GM21381 (cell line): ENCODE results near the gene C16orf82.
"Not testable (repeated sequence)": the region's sequence is repeated elsewhere in the genome, so short reads cannot be mapped to it uniquely, and the experiment has no call there.

Experiments used
- ATAC-seq: cut with Tn5 transposase; IDR thresholded peaks from one replicate; pipeline ENCODE4 v1.9.1; 2021; ENCODE audit warnings: mild to moderate bottlenecking, moderate library complexity; ENCODE audit not compliant: unreplicated experiment

The C16orf82 gene

DNA sequence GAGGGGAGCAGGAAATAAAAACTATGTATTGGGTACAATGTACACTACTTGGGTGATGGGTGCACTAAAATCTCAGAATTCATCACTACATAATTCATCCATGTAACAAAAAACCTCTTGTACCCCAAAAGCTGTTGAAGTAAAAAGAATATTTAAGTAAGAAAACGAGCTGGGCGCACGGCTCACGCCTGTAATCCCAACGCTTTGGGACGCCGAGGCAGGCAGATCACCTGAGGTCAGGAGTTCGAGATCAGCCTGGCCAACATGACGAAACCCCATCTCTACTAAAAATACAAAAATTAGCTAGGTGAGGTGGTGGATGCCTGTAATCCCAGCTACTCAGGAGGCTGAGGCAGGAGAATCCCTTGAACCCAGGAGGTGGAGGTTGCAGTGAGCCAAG lies 19.3 kb downstream of the C16orf82 start:
- ATAC-seq = not testable (repeated sequence)

DNA sequence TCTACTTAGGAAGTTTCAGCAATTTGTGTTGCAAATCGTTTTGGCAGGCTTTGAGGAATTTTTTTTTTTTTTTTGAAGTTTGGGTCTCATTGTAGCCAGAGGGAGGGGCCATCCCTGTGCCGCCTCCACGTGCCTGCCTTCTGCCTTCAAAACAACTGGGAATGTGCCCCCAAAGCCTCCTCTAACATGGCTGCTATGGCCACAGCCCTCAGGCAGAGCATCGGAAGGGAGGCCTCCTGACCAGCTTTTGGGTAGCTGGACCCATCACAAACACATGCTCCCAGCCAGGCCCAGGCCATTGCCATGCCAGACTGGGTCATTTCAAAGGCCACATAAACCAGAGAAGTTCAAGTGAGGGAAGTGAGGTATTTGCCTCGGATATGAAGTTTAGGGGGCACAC lies 21.5 kb downstream of the C16orf82 start:
- no peak for ATAC-seq

DNA sequence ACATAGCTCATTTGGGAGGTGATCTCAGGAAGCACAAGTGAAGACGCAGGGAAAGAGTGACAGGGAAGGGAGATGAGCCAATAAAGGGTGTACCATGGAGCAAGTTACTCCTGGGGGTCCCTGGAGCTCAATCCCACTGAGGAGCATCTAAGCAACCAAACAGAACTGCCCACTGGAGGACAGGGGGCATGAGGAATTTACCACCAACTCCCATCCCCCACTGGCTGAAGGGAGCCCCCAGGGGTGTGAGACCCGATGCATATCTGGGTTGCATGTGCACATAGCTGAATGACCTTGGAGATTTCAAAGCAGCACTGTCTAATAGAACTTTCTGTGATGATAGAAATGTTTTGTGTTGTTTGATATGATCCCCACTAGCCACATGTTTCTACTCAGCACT lies 29.6 kb downstream of the C16orf82 start:
- ATAC-seq = no peak

DNA sequence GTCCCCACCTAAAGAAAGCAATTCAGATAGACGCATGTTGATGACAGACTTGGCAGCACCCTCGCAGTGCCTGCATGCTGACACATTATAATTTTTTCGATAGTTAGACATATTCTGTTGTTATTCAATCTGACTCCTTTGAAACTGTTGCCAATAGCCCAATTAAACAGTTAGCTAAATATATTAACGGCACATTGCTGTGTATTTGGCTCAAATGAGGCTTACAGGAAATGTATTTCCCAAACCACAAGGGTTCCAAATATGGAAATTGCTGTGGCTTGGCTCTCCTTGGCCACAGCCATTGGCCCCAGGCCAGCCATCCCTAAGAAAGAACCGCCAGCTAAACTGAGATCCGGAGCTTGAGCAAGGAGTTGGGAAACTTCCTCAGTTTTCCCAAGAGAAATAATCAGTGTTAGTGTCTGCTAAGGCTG lies 31.1 kb downstream of the C16orf82 start:
- no peak for ATAC-seq

DNA sequence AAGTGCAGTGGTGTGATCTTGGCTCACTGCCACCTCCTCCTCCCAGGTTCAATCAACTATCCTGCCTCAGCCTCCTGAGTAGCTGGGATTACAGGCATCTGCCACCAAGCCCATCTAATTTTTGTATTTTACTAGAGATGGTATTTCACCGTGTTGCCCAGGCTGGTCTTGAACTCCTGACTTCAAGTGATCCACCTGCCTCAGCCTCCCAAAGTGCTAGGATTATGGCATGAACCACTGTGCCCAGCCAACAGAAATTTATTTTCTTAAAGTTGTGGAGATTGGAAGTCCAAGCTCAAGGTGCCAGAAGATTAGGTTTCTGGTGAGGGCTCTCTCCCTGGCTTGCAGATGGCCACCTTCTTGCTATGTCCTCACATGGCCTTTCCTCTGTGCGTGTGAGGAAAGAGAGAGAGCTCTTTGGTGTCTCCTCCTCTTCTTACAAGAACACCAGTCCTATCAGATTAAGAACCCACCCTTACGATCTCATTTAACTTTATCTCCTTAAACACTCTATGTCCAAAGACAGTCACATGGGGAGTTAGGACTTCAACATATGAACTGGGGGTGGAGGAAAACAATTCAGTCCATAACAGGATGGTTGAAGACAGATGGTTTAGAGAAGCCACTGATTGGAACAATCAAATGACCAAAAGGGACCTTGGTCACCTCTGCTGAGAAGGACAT lies 31.8 kb downstream of the C16orf82 start:
- ATAC-seq = no peak

DNA sequence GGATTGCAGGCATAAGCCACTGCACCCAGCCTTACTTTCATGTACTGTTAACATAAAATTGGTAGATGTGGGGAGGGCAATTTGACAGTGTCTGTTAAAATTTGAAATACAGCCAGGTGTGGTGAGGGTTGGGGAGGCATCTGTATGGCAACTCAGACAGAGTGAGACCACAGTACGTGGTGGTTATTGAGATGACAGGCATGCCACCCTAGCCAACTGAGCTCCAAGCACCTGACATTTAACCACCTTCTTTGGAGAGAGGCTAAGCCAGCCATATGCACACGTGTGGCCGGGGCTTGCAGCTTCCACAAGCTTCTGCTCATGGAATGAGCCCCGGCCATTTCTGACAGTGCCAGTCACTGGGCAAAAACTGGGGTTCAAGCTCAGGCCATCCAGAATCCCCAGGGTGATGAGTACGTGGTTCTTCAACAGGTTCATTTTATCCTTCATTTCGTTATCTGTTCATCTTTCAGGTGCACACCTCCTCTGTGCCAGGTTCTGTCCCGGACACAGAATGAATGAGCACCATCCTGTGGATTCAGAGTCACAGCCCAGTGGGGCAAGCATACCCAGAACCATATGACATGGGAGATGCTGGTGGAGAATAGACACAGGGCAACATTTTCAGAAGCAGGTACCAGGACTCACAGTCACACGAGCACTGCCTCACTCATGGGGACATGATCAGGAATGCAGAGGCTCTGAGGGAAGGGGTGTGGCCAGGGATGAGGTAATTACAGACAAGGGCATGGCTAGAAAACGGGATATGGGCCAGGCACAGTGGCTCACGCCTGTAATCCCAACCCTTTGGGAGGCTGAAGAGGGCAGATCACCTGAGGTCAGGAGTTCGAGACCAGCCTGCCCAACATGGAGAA lies 36.2 kb downstream of the C16orf82 start:
- no peak for ATAC-seq

DNA sequence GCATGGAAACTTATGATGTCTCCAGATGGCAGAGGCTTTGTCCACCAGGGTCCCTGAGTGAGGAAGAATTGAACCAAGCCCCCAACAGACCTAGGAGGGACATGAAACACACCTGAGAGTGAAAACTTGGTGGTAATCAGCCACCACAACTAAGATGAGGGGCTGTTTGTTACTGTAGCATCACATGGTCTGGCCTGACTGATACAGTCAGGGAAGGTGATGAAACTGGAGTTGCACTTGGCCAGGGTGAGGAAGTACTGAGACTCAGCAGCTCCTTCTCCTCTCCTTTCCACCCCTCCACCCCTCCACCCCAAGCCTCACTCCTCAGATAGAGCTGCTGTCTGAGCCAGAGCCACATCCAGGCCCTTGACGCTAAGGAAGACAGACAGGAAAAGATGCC lies 37.2 kb downstream of the C16orf82 start:
- ATAC-seq = no peak

DNA sequence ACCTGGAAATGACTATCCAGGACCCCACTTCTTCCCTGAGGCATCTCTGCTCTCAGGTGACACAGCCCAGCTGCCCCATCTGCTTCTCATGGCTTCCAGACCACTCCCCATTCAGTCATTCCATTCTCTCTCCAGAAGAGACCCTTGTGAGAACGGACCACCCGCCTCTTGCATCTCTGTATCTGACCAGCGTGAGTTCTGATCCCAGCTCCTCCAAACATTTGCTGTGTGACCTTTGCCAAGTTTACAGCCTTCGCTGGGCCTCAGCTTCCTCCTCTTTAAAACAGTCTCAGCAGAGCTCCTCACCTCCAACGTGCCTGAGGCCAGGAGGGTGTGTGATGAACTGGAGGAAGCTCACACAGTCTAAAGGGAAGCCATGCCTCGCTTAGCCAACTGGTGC lies 39.6 kb downstream of the C16orf82 start:
- no peak for ATAC-seq

DNA sequence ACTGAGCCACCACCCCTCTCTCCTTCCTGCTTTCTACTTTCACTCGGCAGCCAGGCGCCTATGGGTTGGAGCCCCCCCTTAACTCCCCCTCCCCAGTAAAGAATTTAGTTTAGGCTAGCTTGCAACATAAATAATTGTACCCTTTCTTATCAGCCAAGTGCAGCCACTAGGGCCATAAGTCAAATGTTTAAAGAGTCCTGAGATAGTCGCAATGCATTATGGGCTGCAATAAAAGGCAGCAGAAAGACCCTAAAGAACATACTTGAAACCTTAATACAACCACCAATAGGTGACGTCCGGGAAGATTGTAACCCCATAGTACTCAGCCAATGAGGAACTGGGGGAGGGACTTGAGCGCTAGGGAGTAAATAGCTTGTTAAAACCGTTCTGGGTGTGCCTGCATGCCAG lies 40.5 kb downstream of the C16orf82 start:
- ATAC-seq = no peak

DNA sequence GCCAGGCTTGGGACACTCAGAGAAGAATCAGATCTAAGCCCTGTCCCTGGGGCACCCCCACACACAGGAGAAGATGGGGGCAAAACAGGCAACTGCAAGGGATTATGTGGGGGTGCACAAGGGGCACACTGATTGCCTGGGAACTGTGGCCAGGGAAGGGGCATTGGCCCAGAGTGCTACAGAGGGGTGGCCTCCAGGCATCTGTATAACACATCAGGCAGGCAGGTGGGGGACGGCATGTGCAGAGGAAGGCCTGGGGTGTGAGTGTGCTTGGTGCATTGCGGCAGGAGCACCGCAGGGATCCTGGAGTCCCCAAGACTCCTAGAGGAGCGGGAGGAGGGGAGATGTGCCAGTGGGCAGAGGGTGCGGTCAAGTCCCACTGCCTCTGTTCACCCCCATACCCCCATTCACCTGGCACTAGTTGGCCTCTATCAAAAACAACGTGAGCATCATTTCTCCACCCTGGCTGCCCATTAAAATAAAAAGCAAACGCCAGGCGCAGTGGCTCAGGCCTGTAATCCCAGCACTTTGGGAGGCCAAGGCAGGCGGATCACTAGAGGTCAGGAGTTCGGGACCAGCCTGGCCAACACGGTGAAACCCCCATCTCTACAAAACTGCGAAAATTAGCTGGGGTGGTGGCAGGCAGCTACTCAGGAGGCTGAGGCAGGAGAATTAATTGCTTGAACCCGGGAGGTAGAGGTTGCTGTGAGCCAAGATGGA lies 41.5 kb downstream of the C16orf82 start:
- ATAC-seq = no peak

DNA sequence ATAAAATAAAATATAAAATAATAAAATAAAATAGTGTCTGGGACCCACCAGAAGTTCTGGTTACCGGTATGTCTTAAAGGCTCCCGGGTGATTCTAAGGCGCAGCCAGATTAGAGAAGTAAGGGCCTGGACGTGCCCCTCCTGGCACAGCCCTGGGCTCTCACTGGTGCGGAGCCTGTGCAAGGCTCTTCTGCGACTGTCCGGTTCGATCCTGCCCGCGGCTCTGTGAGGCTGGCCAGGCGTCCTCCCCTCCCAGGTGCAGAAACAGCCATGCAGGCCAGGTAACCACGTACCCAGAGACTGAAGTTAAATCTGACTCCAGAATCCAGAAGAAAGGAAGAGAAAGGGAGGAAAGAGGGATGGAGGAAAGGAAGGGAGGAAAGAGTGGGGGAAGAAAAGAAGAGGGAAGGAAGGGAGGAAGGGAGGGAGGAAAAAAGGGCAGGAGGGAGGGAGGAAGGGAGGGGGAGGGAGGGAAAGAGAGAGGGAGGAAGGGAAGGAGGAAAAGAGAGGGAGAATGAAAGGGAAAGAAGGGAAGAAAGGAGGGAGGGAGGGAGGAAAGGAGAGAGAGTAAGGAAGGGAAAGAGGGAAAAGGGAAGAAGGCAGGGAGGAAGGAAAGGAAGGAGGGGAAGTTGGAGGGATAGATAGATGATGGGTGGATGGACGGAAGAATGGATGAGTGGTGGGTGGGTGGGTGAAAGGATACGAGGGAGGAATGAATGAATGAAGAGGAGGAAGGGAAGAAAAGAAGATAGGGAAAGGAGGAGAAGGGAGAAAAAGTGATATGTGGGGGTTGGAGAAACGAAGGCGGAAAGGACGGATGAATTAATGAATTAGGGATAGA lies 42.3 kb downstream of the C16orf82 start:
- no peak for ATAC-seq

DNA sequence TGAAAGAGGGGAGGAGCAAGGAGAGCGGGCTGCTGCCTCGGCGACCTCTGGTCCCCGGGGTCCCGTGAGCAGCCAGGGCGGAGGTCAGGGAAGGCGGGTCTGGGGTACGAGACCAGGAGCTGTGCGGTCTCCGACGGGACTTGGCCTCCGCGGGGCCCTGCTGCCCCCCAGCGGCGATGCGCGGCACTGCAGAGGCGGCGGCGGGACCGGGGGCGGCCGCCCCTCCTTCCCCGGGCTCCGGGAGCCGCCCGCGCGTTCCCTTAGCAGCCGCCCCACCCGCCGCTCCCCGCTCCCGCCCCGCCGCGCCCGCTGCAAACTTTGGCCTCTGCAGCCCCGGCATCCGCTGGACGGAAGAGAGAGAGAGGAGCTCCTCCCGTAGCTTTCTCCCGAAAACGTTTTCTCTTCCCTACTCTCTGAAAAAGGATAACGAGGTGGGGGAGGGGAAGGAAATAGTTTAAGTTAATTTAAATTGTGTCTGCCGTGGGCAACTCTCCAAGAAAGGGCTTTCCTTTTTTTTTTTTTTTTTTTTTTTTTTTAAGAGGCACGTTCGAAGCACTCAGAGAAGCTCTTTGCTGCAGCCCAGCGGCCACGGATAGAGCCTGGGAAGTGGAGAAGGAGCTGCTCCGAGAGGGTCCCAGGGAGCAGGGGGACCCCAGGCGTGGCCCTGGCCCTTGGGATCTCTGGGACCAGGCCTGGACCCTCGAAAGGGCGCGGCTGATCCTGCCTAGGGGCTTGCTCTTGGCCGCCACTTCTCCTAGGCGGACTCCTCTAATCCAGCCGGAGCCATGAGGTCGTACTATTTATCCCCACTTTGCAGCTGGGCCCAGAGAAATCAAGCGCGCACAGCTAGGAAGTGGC lies 43.2 kb downstream of the C16orf82 start:
- no peak for ATAC-seq

DNA sequence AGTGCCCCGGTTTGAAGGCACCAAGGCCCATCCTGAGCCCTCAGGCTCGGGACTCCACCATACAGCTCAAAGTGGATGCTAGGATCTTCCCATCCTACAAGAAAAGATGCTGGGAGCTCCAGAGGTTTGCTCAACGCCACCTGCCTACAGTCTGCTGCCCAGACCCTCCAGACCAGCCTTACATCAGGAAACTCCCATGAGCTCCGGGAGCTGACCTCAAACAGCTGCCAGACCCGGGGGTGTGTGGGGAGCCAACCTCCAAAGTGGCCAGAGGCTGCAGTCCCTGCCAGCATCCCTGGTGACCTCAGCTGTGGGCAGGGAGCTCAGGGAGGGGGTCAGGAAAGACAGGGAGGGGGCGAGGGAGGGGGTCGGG lies 43.8 kb downstream of the C16orf82 start:
- no peak for ATAC-seq

DNA sequence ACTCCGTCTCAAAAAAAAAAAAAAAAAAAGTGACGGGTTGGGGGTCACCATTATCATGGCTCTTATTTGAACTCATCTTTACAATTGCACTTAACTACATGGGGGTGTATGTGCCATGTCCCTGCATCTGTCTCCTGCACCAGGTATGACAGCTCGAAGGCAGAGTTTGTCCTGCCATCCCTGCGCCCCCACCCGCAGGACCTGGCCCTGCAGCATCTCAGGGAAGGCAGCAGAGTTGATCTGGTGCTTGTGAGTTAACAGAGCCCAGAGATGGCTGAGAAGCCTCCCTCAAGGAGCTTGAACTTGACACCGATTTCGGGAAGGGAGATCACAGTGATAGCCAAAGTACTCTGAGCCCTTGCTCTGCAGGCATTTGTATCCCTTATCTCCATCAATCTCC lies 44.8 kb downstream of the C16orf82 start:
- no peak for ATAC-seq

DNA sequence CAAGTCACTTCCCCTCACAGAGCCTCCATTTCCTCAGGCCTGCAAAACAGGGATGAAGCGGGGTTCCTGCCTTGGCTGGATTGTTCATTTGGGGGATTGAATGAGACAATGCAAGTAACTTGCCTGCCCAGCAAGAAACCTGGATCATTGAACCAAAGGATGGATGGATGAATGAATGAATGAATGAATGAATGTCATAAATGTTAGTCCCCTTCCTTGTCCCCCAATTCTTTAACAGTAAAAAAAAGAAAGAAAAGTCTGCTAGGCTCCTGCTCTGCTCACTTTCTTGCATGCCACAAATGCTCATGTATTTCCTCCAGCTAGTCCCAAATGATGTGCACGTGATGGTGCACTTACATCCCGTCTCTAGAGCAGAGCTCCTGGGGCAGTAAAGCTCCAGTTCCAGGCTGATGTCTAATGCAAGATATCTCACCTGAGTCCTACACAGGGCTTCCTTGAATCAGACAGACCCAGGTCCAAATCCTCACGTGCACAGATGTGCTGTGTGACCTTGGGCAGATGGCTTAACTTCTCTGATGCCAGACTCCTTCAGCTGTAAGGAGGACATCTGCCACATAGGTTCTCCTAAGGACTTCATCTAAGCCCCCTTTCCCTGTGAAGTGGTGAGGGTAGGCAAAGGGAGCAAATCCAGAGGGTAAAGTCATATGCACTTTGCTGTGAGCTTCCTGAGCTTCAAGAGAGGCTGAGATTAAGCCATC lies 45.5 kb downstream of the C16orf82 start:
- no peak for ATAC-seq

DNA sequence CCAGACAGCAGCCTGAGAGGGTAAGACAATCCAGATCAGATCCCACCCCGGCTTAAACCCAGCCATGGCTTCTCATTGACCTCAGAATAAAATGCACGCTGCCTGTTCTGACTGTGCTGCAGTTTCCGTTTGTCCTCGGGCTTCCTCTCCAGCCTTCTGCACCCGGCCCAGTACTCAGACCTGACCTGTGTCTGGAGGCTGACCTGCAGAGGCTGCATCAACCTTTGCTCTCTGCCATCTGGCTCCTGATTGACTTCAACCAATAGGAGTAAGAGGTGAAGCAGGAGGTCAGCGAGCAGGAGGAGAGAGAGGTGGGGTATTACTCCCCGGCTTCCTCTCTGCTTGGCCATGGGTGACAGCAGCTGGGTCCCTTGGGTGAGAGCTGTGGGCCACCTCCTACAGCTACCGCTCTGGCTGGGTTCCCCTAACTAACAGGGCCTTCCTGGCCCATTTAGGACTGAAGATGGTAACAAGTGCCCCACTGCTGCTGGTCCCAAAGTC lies 46.7 kb downstream of the C16orf82 start:
- peak; percentile 53 for ATAC-seq

DNA sequence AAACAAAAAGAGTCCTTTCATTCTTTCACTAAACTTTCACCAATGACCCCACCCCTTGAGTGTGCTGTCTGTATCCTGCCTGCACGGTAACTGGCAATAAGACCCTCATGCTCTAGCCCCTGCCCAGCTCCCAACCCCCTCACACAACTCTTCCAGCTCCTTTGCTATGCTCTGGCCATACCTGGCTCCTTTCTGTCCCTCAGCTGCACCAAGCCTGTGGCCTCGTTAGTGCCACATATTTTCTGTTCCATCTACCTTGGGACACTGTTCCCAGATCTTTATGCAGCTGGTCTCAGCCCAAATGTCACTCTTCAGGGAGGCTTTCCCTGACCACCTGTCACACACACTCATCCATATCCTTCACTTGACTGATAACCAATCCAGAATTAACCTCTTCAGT lies 47.3 kb downstream of the C16orf82 start:
- ATAC-seq = no peak

DNA sequence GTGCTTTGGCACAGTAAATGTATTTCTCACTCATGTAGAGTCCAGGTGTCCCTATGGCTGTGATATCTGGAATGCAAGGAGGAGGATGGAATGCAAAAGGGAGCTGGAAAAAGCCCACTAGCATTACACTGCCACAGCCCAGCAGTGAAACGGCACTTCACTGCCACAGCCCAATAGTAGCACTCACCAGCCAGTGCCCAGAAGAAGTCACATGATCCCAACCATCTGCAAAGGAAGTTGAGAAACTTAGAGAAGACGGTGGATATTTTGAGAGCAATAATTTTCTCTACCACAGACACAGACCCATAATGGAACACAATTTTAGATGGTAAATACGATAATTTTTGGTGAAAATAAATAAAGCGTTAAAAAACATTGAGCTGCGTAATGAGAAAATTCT lies 51.8 kb downstream of the C16orf82 start:
- ATAC-seq = no peak
